ENCODE data around the gene FBXL13. TPM values are rescaled to one million over a fixed set of nuclear protein-coding genes. Genes with fewer than 3 reads are reported as not detected.
"Not testable (repeated sequence)": the region's sequence is repeated elsewhere in the genome, so short reads cannot be mapped to it uniquely, and the experiment has no call there.

Gene FBXL13
- total RNA-seq, 1 donor from 2014 or later, result 4.0 TPM

GRCh38 chr7:102788770-102789169, 285.8 kb downstream of the FBXL13 start:
- not testable (repeated sequence) for H3K9me3 Mint-ChIP-seq; H3K4me3 Mint-ChIP-seq; H3K4me1 Mint-ChIP-seq (ENCODE audit: unreplicated experiment); H3K27ac Mint-ChIP-seq; DNase-seq (ENCODE audit: extremely low spot score, unreplicated experiment); H3K36me3 Mint-ChIP-seq; H3K27me3 Mint-ChIP-seq

- H3K27me3 Mint-ChIP-seq; H3K9me3 Mint-ChIP-seq; H3K27ac Mint-ChIP-seq; DNase-seq (ENCODE audit: extremely low spot score, unreplicated experiment); H3K4me3 Mint-ChIP-seq; H3K4me1 Mint-ChIP-seq (ENCODE audit: unreplicated experiment): not testable (repeated sequence)
- H3K36me3 Mint-ChIP-seq, result peaks cover 15% of the 10 kb centered on the region
Observed at GRCh38 chr7:102780926-102781325, 293.7 kb downstream of the FBXL13 start.

DNA sequence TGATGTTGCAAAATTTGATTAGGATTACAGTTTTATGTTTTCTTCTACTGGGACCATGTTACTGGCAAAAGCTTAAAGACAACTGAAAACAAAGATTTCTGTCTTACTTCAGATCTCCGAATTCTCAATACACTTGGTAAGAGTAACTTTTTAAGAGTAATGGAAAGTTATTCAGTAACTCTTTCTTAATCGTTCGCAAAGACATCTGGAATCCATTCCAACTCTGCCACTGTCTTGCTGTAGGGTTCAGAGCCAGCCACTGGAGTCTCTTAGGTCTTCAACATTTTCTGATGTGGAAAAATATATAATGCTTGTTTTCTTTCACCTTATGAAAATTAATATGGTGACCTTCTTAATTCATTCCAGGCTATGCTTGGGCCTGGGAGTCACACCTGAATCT, 295.9 kb downstream of the FBXL13 start:
- H3K27ac Mint-ChIP-seq; H3K4me1 Mint-ChIP-seq (ENCODE audit: unreplicated experiment); DNase-seq (ENCODE audit: extremely low spot score, unreplicated experiment); H3K27me3 Mint-ChIP-seq; H3K9me3 Mint-ChIP-seq; H3K4me3 Mint-ChIP-seq: not testable (repeated sequence)
- H3K36me3 Mint-ChIP-seq, result peaks cover 18% of the 10 kb centered on the region

DNA sequence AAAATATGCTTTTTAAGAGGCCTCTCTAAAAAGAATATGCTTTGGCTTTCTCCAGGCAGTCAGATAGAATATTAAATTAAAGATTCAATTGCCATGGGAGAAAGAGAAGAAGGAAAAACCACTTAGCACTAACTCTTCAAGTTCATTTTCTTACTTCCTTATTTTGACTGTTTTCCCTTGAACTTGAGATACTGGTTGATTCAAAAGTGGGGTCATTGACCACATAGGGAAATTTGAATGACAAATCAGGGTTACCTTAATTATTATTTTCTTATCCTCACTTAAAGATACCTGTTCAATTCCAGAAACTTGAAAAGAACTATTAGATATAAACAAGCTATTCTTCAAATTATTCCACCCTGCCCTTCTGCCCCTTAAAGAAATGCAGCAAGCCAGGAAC, 298.4 kb downstream of the FBXL13 start:
- not testable (repeated sequence) for H3K9me3 Mint-ChIP-seq, H3K27ac Mint-ChIP-seq, H3K4me3 Mint-ChIP-seq

DNA sequence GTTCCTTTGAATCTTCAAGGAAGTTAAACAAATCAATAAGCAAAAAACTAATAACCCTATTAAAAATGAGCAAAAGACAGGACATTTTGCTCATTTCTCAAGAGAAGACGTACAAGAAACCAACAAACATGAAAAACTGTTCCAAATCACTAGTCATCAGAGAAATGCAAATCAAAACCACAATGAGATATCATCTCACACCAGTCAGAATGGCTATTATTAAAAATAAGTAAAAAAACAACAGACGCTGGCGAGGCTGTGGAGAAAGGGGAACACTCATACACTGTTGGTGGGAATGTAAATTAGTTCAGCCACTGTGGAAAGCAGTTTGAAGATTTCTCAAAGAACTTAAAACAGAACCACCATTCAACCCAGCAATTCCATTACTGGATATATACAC, 304.1 kb downstream of the FBXL13 start:
- not testable (repeated sequence) for DNase-seq (ENCODE audit: extremely low spot score, unreplicated experiment); H3K4me1 Mint-ChIP-seq (ENCODE audit: unreplicated experiment); H3K27ac Mint-ChIP-seq; H3K9me3 Mint-ChIP-seq; H3K27me3 Mint-ChIP-seq; H3K4me3 Mint-ChIP-seq; H3K36me3 Mint-ChIP-seq

More for the DNA sequence above, 298.4 kb downstream of the FBXL13 start:
- not testable (repeated sequence) for DNase-seq (ENCODE audit: extremely low spot score, unreplicated experiment); H3K27me3 Mint-ChIP-seq; H3K4me1 Mint-ChIP-seq (ENCODE audit: unreplicated experiment)
- peaks cover 19% of the 10 kb centered on the region for H3K36me3 Mint-ChIP-seq

GRCh38 chr7:102769657-102770192, 304.9 kb downstream of the FBXL13 start:
- not testable (repeated sequence) for H3K4me3 Mint-ChIP-seq; H3K36me3 Mint-ChIP-seq; H3K4me1 Mint-ChIP-seq (ENCODE audit: unreplicated experiment); H3K27ac Mint-ChIP-seq; H3K9me3 Mint-ChIP-seq; H3K27me3 Mint-ChIP-seq; DNase-seq (ENCODE audit: extremely low spot score, unreplicated experiment)

GRCh38 chr7:102763295-102763905, 311.2 kb downstream of the FBXL13 start:
- not testable (repeated sequence) for H3K27me3 Mint-ChIP-seq; H3K27ac Mint-ChIP-seq; H3K36me3 Mint-ChIP-seq; H3K4me3 Mint-ChIP-seq; H3K4me1 Mint-ChIP-seq (ENCODE audit: unreplicated experiment); DNase-seq (ENCODE audit: extremely low spot score, unreplicated experiment); H3K9me3 Mint-ChIP-seq

Other genes starting within 250 kb of the FBXL13 start
- 1.5 and 68.3 TPM in 2 replicates for gene LRRC17, start 161.8 kb downstream of the FBXL13 start, total RNA-seq (ENCODE audit: low replicate concordance)
- 30.0 and 36.5 TPM in 2 replicates for gene ARMC10, start 344 bp upstream of the FBXL13 start, total RNA-seq (ENCODE audit: low replicate concordance)
- gene NAPEPLD, start 74.3 kb upstream of the FBXL13 start, total RNA-seq (ENCODE audit: low replicate concordance), result 17.0 and 27.1 TPM in 2 replicates
- 70.8 and 72.0 TPM in 2 replicates for gene PMPCB, start 222.6 kb upstream of the FBXL13 start, total RNA-seq (ENCODE audit: low replicate concordance)

Measured in type B pancreatic cell (in vitro differentiated cells).